HepG2 (cell line): ENCODE results near the gene PIGN. TPM values are rescaled to one million over a fixed set of nuclear protein-coding genes. Genes with fewer than 3 reads are reported as not detected.

Experiments
- ARID4A ChIP-seq: sonication (generic); formaldehyde crosslinking; IDR thresholded peaks from 2 replicates; pipeline ENCODE4 v1.5.0; 2020; ENCODE audit warnings: mild to moderate bottlenecking, missing genetic modification reagents, borderline replicate concordance
- ARID5B ChIP-seq: IDR thresholded peaks from 2 replicates; pipeline ENCODE4 v1.4.0; 2020; ENCODE audit warnings: mild to moderate bottlenecking, missing genetic modification reagents
- CHD2 ChIP-seq: IDR thresholded peaks from 2 replicates; pipeline ENCODE4 v1.6.1; 2011; ENCODE audit warnings: low read depth, low read length, improper control_type of control experiment
- HNRNPK ChIP-seq: fragments of 200-400 bp; formaldehyde crosslinking; IDR thresholded peaks from 2 replicates; pipeline ENCODE4 v1.6.1; 2018; ENCODE audit warnings: low read length, low read depth, moderate library complexity, mild to moderate bottlenecking; ENCODE audit not compliant: poor library complexity, severe bottlenecking
- ISX ChIP-seq: sonication (generic); formaldehyde crosslinking; conservative IDR thresholded peaks from 2 replicates; pipeline ENCODE4 v1.5.0; 2020; ENCODE audit warnings: missing genetic modification reagents
- MEIS1 ChIP-seq: sonication (generic); formaldehyde crosslinking; IDR thresholded peaks from 2 replicates; pipeline ENCODE4 v1.9.0; 2021; ENCODE audit warnings: mild to moderate bottlenecking, missing genetic modification reagents, moderate library complexity, borderline replicate concordance
- NFKBIZ ChIP-seq: IDR thresholded peaks from 2 replicates; pipeline ENCODE4 v1.6.1; 2018; ENCODE audit warnings: missing genetic modification reagents, missing compliant biosample characterization
- PREB ChIP-seq: sonication (generic); formaldehyde crosslinking; IDR thresholded peaks from 2 replicates; pipeline ENCODE4 v1.4.0; 2020; ENCODE audit warnings: missing genetic modification reagents
- TSC22D2 ChIP-seq: sonication (generic); formaldehyde crosslinking; IDR thresholded peaks from 2 replicates; pipeline ENCODE4 v1.5.1; 2020; ENCODE audit warnings: missing genetic modification reagents, mild to moderate bottlenecking, borderline replicate concordance
- ZBTB8A ChIP-seq: sonication (generic); formaldehyde crosslinking; IDR thresholded peaks from 2 replicates; pipeline ENCODE4 v1.4.0; 2020; ENCODE audit warnings: mild to moderate bottlenecking, low read depth, missing genetic modification reagents, borderline replicate concordance
- ZFP36L1 ChIP-seq: sonication (generic); formaldehyde crosslinking; IDR thresholded peaks from 2 replicates; pipeline ENCODE4 v1.8.0; 2022; ENCODE audit warnings: mild to moderate bottlenecking, missing genetic modification reagents, moderate library complexity
- ZIK1 ChIP-seq: sonication (generic); formaldehyde crosslinking; IDR thresholded peaks from 2 replicates; pipeline ENCODE4 v1.5.0; 2020; ENCODE audit warnings: mild to moderate bottlenecking, low read depth, missing genetic modification reagents, borderline replicate concordance
- ZNF232 ChIP-seq: sonication (generic); formaldehyde crosslinking; IDR thresholded peaks from 2 replicates; pipeline ENCODE4 v1.4.0; 2020; ENCODE audit warnings: missing genetic modification reagents, borderline replicate concordance
- ZNF235 ChIP-seq: sonication (generic); formaldehyde crosslinking; IDR thresholded peaks from 2 replicates; pipeline ENCODE4 v1.8.1; 2023; ENCODE audit warnings: mild to moderate bottlenecking, missing genetic modification reagents, borderline replicate concordance
- ZNF256 ChIP-seq: sonication (generic); formaldehyde crosslinking; conservative IDR thresholded peaks from 2 replicates; pipeline ENCODE4 v1.4.0; 2020; ENCODE audit warnings: missing genetic modification reagents
- ZNF547 ChIP-seq: sonication (generic); formaldehyde crosslinking; IDR thresholded peaks from 2 replicates; pipeline ENCODE4 v1.5.1; 2020; ENCODE audit warnings: mild to moderate bottlenecking, missing genetic modification reagents
- ZNF564 ChIP-seq: sonication (generic); formaldehyde crosslinking; IDR thresholded peaks from 2 replicates; pipeline ENCODE4 v1.8.1; 2023; ENCODE audit warnings: mild to moderate bottlenecking, missing genetic modification reagents
- ZNF616 ChIP-seq: sonication (generic); formaldehyde crosslinking; IDR thresholded peaks from 2 replicates; pipeline ENCODE4 v1.5.0; 2020; ENCODE audit warnings: low read depth, mild to moderate bottlenecking, missing genetic modification reagents
- polyA plus RNA-seq, 8 experiments: library from polyadenylated mRNA; depleted of rRNA in 3 of 8; stranded (reverse) in 7 of 8; unstranded in 1 of 8; fragments of >200 nt; fragmentation: Illumina TruSeq in 4 of 8; extraction: Trizol in 4 of 8; gene quantifications; 2 replicates each; pipeline versions ENCODE4 v1.2.1 to v1.2.3, GENCODE V29; 2011 to 2016; ENCODE audit warnings: low read depth in 4 of 8, missing spikeins in 1 of 8, mixed read lengths in 1 of 8; ENCODE audit not compliant: insufficient read depth in 1 of 8
- total RNA-seq, 5 experiments: library from RNA; depleted of rRNA; stranded (reverse); fragments of >200 nt; fragmentation: Illumina TruSeq; extraction: Trizol; gene quantifications; 2 replicates each; pipeline ENCODE4 v1.2.3, GENCODE V29; 2016; ENCODE audit warnings: low read depth in 1 of 5

PIGN gene
- total and polyA plus RNA-seq, 2 of the 13 experiments (the other 11 are each of a cell fraction or from before 2014, with no cell fraction given): 15.5 to 33.6 TPM

GRCh38 chr18:62186499-62186773, 420 bp downstream of the PIGN start (continued):
- TF ChIP-seq ZNF616 (CRISPR knock-in tag) (no peak), TSC22D2 (CRISPR knock-in tag) (no peak), ZNF564 (CRISPR knock-in tag) (0 out of 2 replicates have a peak, but pooled peaks have one; percentile 64), HNRNPK (no peak), ZNF232 (CRISPR knock-in tag) (no peak), ZFP36L1 (CRISPR knock-in tag) (no peak), MEIS1 (CRISPR knock-in tag) (no peak; the same call in 1 of the 2 replicates), CHD2 (no peak), NFKBIZ (no peak), ZNF235 (CRISPR knock-in tag) (no peak), ISX (CRISPR knock-in tag) (no peak), PREB (CRISPR knock-in tag) (no peak), ZNF547 (CRISPR knock-in tag) (no peak), ARID5B (CRISPR knock-in tag) (no peak), ZBTB8A (CRISPR knock-in tag) (no peak), ARID4A (CRISPR knock-in tag) (no peak; the same call in 1 of the 2 replicates), ZIK1 (CRISPR knock-in tag) (peak; percentile 68; the same call in 1 of the 2 replicates), ZNF256 (no peak)
